Breast epithelium (tissue), 4 donors: ENCODE data around the gene FGR. TPM values are rescaled to one million over a fixed set of nuclear protein-coding genes. Genes with fewer than 3 reads are reported as not detected.
A peak's percentile ranks its signal among the peaks of the same experiment; 100 is the strongest.

Experiments used
- DNase-seq, 2 donors: peaks; one replicate each; pipeline ENCODE4 v3.0.0-alpha.2; 2019; ENCODE audit warnings: low spot score in 2 of 2
- H3K27ac ChIP-seq, 2 donors: fragments of 200-600 bp; sonication (generic) in 1 of 2; one replicate each; pipeline ENCODE4 v1.5.1; 2016 to 2019; ENCODE audit warnings: mild to moderate bottlenecking in 1 of 2
- H3K27me3 ChIP-seq, 2 donors: fragments of 200-600 bp; sonication (generic) in 1 of 2; one replicate each; pipeline versions ENCODE4 v1.5.1 to v1.6.0; 2017 to 2019; ENCODE audit warnings: control low read depth in 1 of 2, mild to moderate bottlenecking in 1 of 2
- H3K36me3 ChIP-seq: fragments of 200-600 bp; one replicate; pipeline ENCODE4 v1.5.1; 2019
- H3K4me1 ChIP-seq, 2 donors: fragments of 200-600 bp; sonication (generic); one replicate each; pipeline ENCODE4 v1.5.1; 2016 to 2019; ENCODE audit warnings: control low read depth in 1 of 2
- H3K4me3 ChIP-seq, 3 donors: fragments of 200-600 bp; sonication (generic); 1 replicate in 2 of 3; 2 replicates in 1 of 3; pipeline ENCODE4 v1.5.1; 2016 to 2019; ENCODE audit warnings: mild to moderate bottlenecking in 3 of 3, moderate library complexity in 2 of 3
- H3K9me3 ChIP-seq, 2 donors: fragments of 200-600 bp; sonication (generic) in 1 of 2; one replicate each; pipeline ENCODE4 v1.5.1; 2016 to 2019; ENCODE audit warnings: control low read depth in 1 of 2
- CTCF ChIP-seq, 3 donors: fragments of 450-650 bp; IDR thresholded peaks; one replicate each; pipeline ENCODE4 v1.5.1; 2016 to 2017; ENCODE audit warnings: antibody characterized with exemption in 3 of 3, mild to moderate bottlenecking in 3 of 3, moderate library complexity in 3 of 3
- POLR2A ChIP-seq: fragments of 450-650 bp; IDR thresholded peaks from one replicate; pipeline ENCODE4 v1.6.1; 2016; ENCODE audit warnings: antibody characterized with exemption, mild to moderate bottlenecking, moderate library complexity
- POLR2AphosphoS5 ChIP-seq, 3 donors: sonication (generic); formaldehyde crosslinking; IDR thresholded peaks; one replicate each; pipeline ENCODE4 v1.6.1; 2017; ENCODE audit warnings: antibody characterized with exemption in 3 of 3
- intact Hi-C: fragments of 100-400 bp; cut with DNase I; formaldehyde crosslinking; loops from one replicate; pipeline ENCODE4 v1.15.1; 2023; ENCODE audit warnings: low total_unique reads
- total RNA-seq, 3 donors: library from RNA; depleted of rRNA; stranded (reverse); fragments of >200 nt; gene quantifications; one replicate each; pipeline ENCODE4 v1.1.0, GENCODE V29; 2016

The FGR gene
- total RNA-seq, 3 donors from 2014 or later, result 22.1 to 46.9 (median 24.3) TPM

- no peaks in the 10 kb centered on the region for H3K27me3 ChIP-seq
- no peaks in the 10 kb centered on the region for H3K9me3 ChIP-seq
- H3K4me1 ChIP-seq, result peaks cover 4 to 7% of the 10 kb centered on the region in 2 donors
- H3K4me3 ChIP-seq, result no peak overlapping the region
- no peaks in the 10 kb centered on the region for H3K36me3 ChIP-seq
- no peak for TF ChIP-seq POLR2A
- TF ChIP-seq CTCF (IDR thresholded peaks at IDR 0.05), result no peak
- no peak for TF ChIP-seq POLR2AphosphoS5 (IDR thresholded peaks at IDR 0.05)
- no peak overlapping the region for H3K27ac ChIP-seq
- intact Hi-C loops, result no loop called here
- no peak for DNase-seq
These were observed 17.3 kb upstream of the FGR start for GRCh38 chr1:27652111-27652864.

GRCh38 chr1:27650539-27651175 lies 15.7 kb upstream of the FGR start:
- Histone ChIP-seq H3K4me1 (peaks cover 2 to 5% of the 10 kb centered on the region in 2 donors), H3K27ac (peak overlapping the region in 1 of 2 donors; percentile 33)

GRCh38 chr1:27650171-27650538 lies 15.2 kb upstream of the FGR start:
- intact Hi-C loops, result no loop called here

More at GRCh38 chr1:27650539-27651175, 15.7 kb upstream of the FGR start:
- TF ChIP-seq POLR2A (no peak), CTCF (IDR thresholded peaks at IDR 0.05) (no peak), POLR2AphosphoS5 (IDR thresholded peaks at IDR 0.05) (no peak)
- DNase-seq, result no peak
- intact Hi-C loops, result no loop called here
- no peaks in the 10 kb centered on the region for H3K27me3 ChIP-seq
- H3K4me3 ChIP-seq, result no peak overlapping the region
- H3K9me3 ChIP-seq, result no peaks in the 10 kb centered on the region
- no peaks in the 10 kb centered on the region for H3K36me3 ChIP-seq

GRCh38 chr1:27649306-27649635 lies 14.3 kb upstream of the FGR start:
- no peak overlapping the region for H3K27ac ChIP-seq
- no peak overlapping the region for H3K4me3 ChIP-seq
- no peaks in the 10 kb centered on the region for H3K36me3 ChIP-seq
- TF ChIP-seq CTCF (IDR thresholded peaks at IDR 0.05) (no peak), POLR2A (no peak), POLR2AphosphoS5 (IDR thresholded peaks at IDR 0.05) (no peak)
- no peaks in the 10 kb centered on the region for H3K4me1 ChIP-seq
- no peak for DNase-seq
- no peaks in the 10 kb centered on the region for H3K9me3 ChIP-seq
- intact Hi-C loops, result no loop called here
- no peaks in the 10 kb centered on the region for H3K27me3 ChIP-seq

More at GRCh38 chr1:27650171-27650538, 15.2 kb upstream of the FGR start:
- H3K4me3 ChIP-seq, result no peak overlapping the region
- no peak for DNase-seq
- peak overlapping the region in 1 of 2 donors; percentile 1 for H3K27ac ChIP-seq
- no peak for TF ChIP-seq POLR2A
- TF ChIP-seq POLR2AphosphoS5 (IDR thresholded peaks at IDR 0.05), result no peak
- TF ChIP-seq CTCF (IDR thresholded peaks at IDR 0.05), result no peak
- no peaks in the 10 kb centered on the region for H3K27me3 ChIP-seq
- H3K36me3 ChIP-seq, result no peaks in the 10 kb centered on the region
- no peaks in the 10 kb centered on the region for H3K9me3 ChIP-seq
- H3K4me1 ChIP-seq, result peaks cover 0 to under 1% of the 10 kb centered on the region in 2 donors

GRCh38 chr1:27648602-27649305 lies 13.8 kb upstream of the FGR start:
- TF ChIP-seq POLR2A, result no peak
- TF ChIP-seq CTCF (IDR thresholded peaks at IDR 0.05), result no peak
- no peak for TF ChIP-seq POLR2AphosphoS5 (IDR thresholded peaks at IDR 0.05)
- no peak for DNase-seq
- no peak overlapping the region for H3K4me3 ChIP-seq
- H3K27ac ChIP-seq, result no peak overlapping the region
- no peaks in the 10 kb centered on the region for H3K4me1 ChIP-seq
- no peaks in the 10 kb centered on the region for H3K27me3 ChIP-seq
- H3K9me3 ChIP-seq, result no peaks in the 10 kb centered on the region
- intact Hi-C loops, result no loop called here
- H3K36me3 ChIP-seq, result no peaks in the 10 kb centered on the region
